Activated naive CD8-positive, alpha-beta T cell treated with anti-CD3 and anti-CD28 coated beads, Interleukin-2, amount 10 ng/mL, durations not matched to agents 7 days and 5 days (primary cell): ENCODE measurements around the gene CCR5AS.
"Not testable (repeated sequence)": the region's sequence is repeated elsewhere in the genome, so short reads cannot be mapped to it uniquely, and the experiment has no call there.

Source experiments
- ATAC-seq: fragments of 150-1000 bp; cut with Tn5 transposase; one replicate; pipeline ENCODE4 v1.10.0; 2021; ENCODE audit warnings: low read depth, moderate library complexity
- POLR2A ChIA-PET: fragments of 350-600 bp; sonication (Branson Sonifier 250); formaldehyde crosslinking; loops from one replicate; lab custom pipeline; 2021; ENCODE audit warnings: antibody characterized with exemption; lab: Charles Lee
- DNase-seq: peaks from one replicate; pipeline ENCODE4 v3.0.0; 2021
- H3K27ac Mint-ChIP-seq: one replicate; pipeline ENCODE4 v1.8.0; 2022; ENCODE audit warnings: mild to moderate bottlenecking, mixed read lengths
- H3K27me3 Mint-ChIP-seq: one replicate; pipeline ENCODE4 v1.8.0; 2022; ENCODE audit warnings: mild to moderate bottlenecking, moderate library complexity, mixed read lengths
- H3K36me3 Mint-ChIP-seq: one replicate; pipeline ENCODE4 v1.8.0; 2021; ENCODE audit warnings: mild to moderate bottlenecking, mixed read lengths
- H3K4me1 Mint-ChIP-seq: one replicate; pipeline ENCODE4 v1.8.0; 2021; ENCODE audit warnings: mixed read lengths
- H3K4me3 Mint-ChIP-seq: one replicate; pipeline ENCODE4 v1.8.0; 2022; ENCODE audit warnings: mild to moderate bottlenecking, moderate library complexity, mixed read lengths
- H3K9me3 Mint-ChIP-seq: one replicate; pipeline ENCODE4 v1.8.0; 2021; ENCODE audit warnings: mixed read lengths

Gene CCR5AS

DNA sequence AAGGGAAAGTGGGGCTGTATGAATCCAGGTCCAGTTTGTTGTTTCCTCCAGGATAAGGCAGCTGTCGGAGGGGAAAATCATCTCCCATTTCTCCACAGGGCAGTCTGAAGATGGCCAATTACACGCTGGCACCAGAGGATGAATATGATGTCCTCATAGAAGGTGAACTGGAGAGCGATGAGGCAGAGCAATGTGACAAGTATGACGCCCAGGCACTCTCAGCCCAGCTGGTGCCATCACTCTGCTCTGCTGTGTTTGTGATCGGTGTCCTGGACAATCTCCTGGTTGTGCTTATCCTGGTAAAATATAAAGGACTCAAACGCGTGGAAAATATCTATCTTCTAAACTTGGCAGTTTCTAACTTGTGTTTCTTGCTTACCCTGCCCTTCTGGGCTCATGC, 1.1 kb upstream of the CCR5AS start:
- ATAC-seq, result no peak
- Mint-ChIP-seq H3K36me3 (peaks cover 18% of the 10 kb centered on the region), H3K4me3 (peak overlapping the region; percentile 89), H3K4me1 (peaks cover 35% of the 10 kb centered on the region), H3K9me3 (peaks cover 3% of the 10 kb centered on the region), H3K27ac (peak overlapping the region; percentile 94), H3K27me3 (peaks cover 6% of the 10 kb centered on the region)
- POLR2A ChIA-PET, result interaction anchor here (0.6 to 4.7 kb wide), 6 partner anchors 8 to 1692 kb away, joined by 3 to 30 read pairs (median 4); no protein-coding TSS in a partner anchor
- no peak for DNase-seq

DNA sequence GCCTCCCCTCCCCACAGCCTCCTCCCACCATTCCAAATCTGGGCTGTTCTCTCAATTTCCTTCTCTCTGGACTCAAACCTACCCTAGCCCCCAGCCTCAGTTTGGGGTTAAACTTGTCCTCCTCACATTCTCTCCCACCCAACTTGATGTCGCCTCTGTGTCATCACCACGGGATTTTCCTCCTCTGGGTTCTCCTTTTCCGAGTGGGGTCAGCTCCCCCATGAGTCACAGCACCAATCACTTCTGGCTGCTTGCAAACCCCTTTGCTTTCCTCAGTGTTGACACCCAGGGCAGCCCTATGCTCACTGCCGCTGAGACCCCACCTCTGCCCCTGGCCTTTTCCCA, 451 bp downstream of the CCR5AS start:
- Mint-ChIP-seq H3K4me1 (peaks cover 35% of the 10 kb centered on the region), H3K27me3 (peaks cover 17% of the 10 kb centered on the region), H3K36me3 (peaks cover 18% of the 10 kb centered on the region), H3K27ac (peak overlapping the region; percentile 94), H3K9me3 (peaks cover 5% of the 10 kb centered on the region), H3K4me3 (peak overlapping the region; percentile 89)
- POLR2A ChIA-PET, result interaction anchor here (1.0 to 4.7 kb wide), 5 partner anchors 9 to 193 kb away, joined by 3 to 30 read pairs (median 4); no protein-coding TSS in a partner anchor
- ATAC-seq (no peak), DNase-seq (no peak)

DNA sequence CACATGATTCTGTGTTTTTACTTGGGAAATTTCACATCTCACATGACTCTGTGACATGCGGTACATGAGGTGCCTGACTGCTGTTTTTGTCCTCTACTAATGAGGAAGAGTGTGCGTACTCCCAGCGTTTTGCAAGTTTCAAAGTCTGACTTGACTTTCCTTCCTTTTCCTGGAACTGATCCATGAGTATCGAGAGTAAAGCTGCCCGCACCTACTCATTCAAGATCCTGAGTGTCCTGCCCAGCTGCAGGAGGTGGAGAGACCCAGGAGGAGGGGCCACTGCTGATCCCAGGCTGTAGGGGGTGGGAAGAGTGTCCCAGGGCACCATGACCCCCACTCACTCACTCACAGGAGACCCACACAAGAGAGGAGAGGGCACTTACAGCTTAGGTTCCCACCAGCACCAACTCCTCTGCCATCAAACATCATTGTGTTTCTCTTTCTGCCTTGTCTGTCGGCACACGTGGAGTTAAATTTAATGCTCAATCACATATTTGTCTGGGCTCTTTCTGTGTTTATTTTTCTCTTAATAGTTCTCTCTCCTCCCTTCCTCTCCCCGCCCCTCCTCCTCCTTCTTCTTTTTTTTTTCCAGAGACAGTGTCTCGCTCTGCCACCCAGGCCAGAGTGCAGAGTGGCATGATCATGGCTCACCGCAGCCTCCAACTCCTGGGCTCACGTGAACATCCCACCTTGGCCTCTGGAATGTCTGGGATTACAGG, 1.4 kb downstream of the CCR5AS start:
- POLR2A ChIA-PET, result no interaction called here
- peaks cover 17% of the 10 kb centered on the region for H3K27me3 Mint-ChIP-seq
- H3K36me3 Mint-ChIP-seq, result peaks cover 18% of the 10 kb centered on the region
- peaks cover 5% of the 10 kb centered on the region for H3K9me3 Mint-ChIP-seq
- no peak overlapping the region for H3K4me3 Mint-ChIP-seq
- H3K4me1 Mint-ChIP-seq, result peaks cover 35% of the 10 kb centered on the region
- no peak for DNase-seq
- no peak overlapping the region for H3K27ac Mint-ChIP-seq
- no peak for ATAC-seq

DNA sequence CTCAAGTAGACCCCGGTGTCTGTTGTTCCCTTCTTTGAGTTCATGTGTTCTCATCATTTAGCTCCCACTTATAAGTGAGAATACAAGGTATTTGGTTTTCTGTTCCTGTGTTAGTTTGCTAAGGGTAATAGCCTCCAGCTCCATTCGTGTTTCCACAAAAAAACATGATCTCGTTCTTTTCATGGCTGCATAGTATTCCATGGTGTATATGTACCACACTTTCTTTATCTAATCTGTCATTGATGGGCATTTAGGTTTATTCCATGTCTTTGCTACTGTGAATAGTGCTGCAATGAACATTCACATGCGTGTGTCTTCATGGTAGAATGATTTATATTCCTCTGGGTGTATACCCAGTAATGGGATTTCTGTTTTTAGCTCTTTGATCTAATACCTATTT, 4.0 kb downstream of the CCR5AS start:
- H3K9me3 Mint-ChIP-seq, H3K27ac Mint-ChIP-seq, ATAC-seq, DNase-seq, H3K36me3 Mint-ChIP-seq, POLR2A ChIA-PET, H3K4me3 Mint-ChIP-seq: not testable (repeated sequence)
- peaks cover 17% of the 10 kb centered on the region for H3K27me3 Mint-ChIP-seq
- peaks cover 14% of the 10 kb centered on the region for H3K4me1 Mint-ChIP-seq

DNA sequence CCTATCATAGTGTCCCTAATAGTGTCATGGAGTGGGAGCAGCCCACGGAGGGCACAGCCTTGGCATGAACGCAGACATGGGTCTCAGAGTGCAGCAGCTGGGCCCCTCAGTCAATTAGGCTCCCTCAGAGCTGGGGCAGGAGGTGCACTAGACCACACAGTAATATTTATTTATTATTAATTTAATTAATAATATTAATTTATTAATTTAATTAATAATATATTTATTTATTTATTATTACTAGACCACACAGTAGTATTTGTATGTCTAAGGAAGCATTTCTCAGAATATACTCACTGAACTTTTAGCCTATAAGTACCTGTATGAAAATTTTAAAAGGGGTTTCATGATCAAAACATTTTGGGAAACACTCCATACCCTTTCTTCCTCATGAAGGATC, 5.3 kb downstream of the CCR5AS start:
- H3K4me1 Mint-ChIP-seq, result peaks cover 14% of the 10 kb centered on the region
- no peak for ATAC-seq
- H3K27ac Mint-ChIP-seq, result no peak overlapping the region
- peaks cover 2% of the 10 kb centered on the region for H3K36me3 Mint-ChIP-seq
- POLR2A ChIA-PET, result no interaction called here
- peaks cover 17% of the 10 kb centered on the region for H3K27me3 Mint-ChIP-seq
- peaks cover 8% of the 10 kb centered on the region for H3K9me3 Mint-ChIP-seq
- no peak overlapping the region for H3K4me3 Mint-ChIP-seq
- no peak for DNase-seq

DNA sequence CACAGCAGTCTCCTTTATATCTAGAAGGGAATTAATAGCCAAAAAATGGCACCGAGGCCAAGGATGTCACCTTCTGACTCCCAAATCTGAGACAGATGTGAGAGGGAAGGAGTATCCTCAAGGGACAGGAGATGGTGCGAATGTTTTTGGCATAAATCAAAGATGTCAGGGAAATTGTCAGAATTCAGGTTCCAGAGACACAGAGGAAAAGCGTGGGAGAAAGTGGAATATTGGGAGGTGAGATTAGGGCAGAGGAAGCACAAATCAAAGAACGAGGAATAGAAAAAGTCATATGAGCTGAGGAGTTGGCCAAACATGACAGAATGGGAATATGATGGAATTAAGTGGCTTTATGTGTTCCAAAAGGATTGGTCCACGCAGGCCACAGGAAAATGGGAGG, 6.0 kb downstream of the CCR5AS start:
- peaks cover 2% of the 10 kb centered on the region for H3K36me3 Mint-ChIP-seq
- H3K27ac Mint-ChIP-seq, result no peak overlapping the region
- ATAC-seq (no peak), DNase-seq (no peak)
- H3K4me1 Mint-ChIP-seq, result peaks cover 18% of the 10 kb centered on the region
- POLR2A ChIA-PET, result no interaction called here
- H3K4me3 Mint-ChIP-seq, result no peak overlapping the region
- H3K9me3 Mint-ChIP-seq, result peaks cover 8% of the 10 kb centered on the region
- H3K27me3 Mint-ChIP-seq, result peaks cover 17% of the 10 kb centered on the region

DNA sequence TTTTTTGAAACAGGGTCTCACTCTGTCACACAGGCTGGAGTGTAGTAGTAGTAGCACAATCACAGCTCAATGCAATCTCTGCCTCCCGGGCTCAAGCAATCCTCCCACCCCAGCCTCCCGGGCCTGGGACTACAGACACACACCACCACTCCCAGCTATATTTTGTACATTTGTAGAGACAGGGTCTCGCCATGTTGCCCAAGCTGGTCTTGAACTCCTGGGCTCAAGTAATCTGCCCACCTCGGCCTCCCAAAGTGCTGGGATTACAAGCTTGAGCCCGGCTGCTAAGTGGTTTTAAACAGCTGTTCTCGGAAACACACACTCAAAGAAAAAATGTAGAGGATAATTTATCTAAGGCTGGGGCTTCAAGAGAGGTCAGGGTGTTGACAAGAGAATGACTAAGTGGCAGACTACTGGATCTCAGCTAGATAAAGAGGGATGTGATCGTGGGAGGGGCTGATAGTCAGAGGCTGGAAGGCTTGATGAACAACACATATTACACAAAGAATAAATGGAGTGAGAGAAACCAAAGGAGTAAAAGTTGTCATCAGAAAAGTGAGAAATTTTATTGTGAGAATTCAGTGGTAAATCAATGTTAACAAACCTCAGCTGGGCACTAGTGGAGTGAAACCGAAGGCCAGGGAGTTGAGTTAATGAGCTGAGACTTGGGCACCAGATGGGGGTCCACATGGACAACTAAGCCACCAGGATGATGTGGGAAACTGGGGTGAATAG, 6.7 kb downstream of the CCR5AS start:
- H3K27me3 Mint-ChIP-seq, result peaks cover 17% of the 10 kb centered on the region
- H3K4me3 Mint-ChIP-seq, result no peak overlapping the region
- H3K4me1 Mint-ChIP-seq, result peaks cover 23% of the 10 kb centered on the region
- no peak for DNase-seq
- peaks cover 8% of the 10 kb centered on the region for H3K9me3 Mint-ChIP-seq
- H3K27ac Mint-ChIP-seq, result no peak overlapping the region
- peaks cover 2% of the 10 kb centered on the region for H3K36me3 Mint-ChIP-seq
- ATAC-seq, result peak; percentile 10
- POLR2A ChIA-PET, result interaction anchor here (0.9 to 1.3 kb wide), 2 partner anchors 15 to 26 kb away, joined by 3 to 4 read pairs; no protein-coding TSS in a partner anchor

DNA sequence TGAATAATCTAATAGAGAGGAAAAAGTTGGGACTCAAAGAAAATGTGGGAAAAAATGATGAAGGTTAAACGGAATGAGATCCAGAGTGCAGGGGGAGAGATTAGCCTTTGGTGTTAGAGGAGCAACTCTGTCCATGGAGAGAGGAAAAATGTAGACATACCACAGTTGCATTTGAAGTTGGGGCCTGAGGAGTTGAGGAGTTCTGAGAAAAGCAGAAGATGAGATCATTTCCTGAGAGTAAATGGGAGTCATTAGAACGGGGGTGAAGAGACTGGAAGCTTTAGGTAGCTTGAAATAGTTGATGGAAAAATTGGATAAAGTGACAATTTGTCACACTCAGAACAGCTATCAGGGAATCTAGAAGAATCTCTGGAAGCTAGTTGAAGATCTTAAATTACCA, 7.3 kb downstream of the CCR5AS start:
- H3K9me3 Mint-ChIP-seq, result peaks cover 8% of the 10 kb centered on the region
- H3K27ac Mint-ChIP-seq, result no peak overlapping the region
- H3K27me3 Mint-ChIP-seq, result peaks cover 19% of the 10 kb centered on the region
- no peak overlapping the region for H3K4me3 Mint-ChIP-seq
- H3K4me1 Mint-ChIP-seq, result peaks cover 23% of the 10 kb centered on the region
- ATAC-seq (peak; percentile 38), DNase-seq (no peak)
- peaks cover 2% of the 10 kb centered on the region for H3K36me3 Mint-ChIP-seq
- POLR2A ChIA-PET, result interaction anchor here (0.9 to 1.3 kb wide), 2 partner anchors 15 to 27 kb away, joined by 3 to 4 read pairs; no protein-coding TSS in a partner anchor

DNA sequence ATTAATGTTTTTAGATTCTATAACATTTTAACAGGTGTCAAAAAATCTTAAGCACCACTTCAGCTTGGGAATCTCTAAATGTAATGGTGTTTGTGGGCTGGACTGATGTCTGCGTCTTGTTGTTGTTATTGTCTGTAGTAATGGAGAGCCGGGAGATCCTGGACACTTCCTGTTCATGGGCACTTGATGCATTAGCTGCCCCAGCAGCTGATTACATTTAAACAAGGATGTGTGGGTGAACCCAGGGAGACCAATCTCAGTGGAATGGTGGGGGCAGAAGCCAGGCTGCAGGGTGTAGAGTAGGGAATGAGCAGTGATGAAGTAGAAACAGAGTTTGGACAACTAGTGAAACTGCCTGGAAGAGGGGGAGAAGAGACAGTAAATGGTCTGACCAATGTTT, 7.8 kb downstream of the CCR5AS start:
- peaks cover 21% of the 10 kb centered on the region for H3K4me1 Mint-ChIP-seq
- no peak overlapping the region for H3K27ac Mint-ChIP-seq
- H3K27me3 Mint-ChIP-seq, result peaks cover 20% of the 10 kb centered on the region
- no peak overlapping the region for H3K4me3 Mint-ChIP-seq
- ATAC-seq, result no peak
- POLR2A ChIA-PET, result interaction anchor here (0.9 to 1.3 kb wide), 2 partner anchors 16 to 27 kb away, joined by 3 to 4 read pairs; no protein-coding TSS in a partner anchor
- peaks cover 8% of the 10 kb centered on the region for H3K9me3 Mint-ChIP-seq
- no peak for DNase-seq
- H3K36me3 Mint-ChIP-seq, result peaks cover 2% of the 10 kb centered on the region

DNA sequence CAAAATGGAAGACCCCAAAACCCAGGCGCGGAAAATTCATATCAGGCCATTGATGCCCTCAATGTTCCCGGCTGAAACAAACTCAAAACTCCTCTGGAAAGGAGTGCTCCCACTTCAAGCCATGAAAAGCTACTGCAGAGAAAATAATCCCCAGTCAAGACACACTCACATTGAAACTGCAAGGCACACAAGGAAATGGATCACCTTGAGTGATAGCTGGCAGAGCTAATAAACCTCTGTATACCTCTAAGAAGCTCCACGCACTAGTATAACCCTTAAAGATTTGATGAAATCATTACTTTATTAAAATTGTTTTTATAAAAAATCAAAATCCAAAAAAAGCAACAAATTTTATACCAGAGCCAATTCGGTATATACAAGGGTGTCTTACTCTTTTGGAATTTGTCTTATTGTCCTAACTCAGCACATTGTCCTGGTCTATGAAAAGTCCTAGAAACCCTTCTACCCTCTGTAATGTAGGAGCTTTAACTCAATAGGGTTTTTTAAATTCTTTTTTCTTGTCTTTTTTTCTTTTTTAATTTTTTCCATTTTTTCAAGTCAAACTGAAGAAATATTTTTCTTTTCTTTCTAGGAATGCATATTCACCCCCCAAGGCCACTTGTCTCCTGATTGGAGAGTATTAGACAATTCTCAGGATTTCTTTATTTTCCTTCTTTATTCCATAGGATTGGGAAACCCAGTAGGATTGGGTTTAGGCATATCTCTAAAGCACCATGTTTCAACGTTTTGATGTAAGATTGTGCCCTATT, 8.5 kb downstream of the CCR5AS start:
- Mint-ChIP-seq H3K36me3 (peaks cover 2% of the 10 kb centered on the region), H3K27me3 (peaks cover 17% of the 10 kb centered on the region), H3K27ac (no peak overlapping the region), H3K4me1 (peaks cover 25% of the 10 kb centered on the region), H3K9me3 (peaks cover 8% of the 10 kb centered on the region), H3K4me3 (no peak overlapping the region)
- DNase-seq (no peak), ATAC-seq (no peak)
- POLR2A ChIA-PET, result interaction anchor here (1.2 kb wide), 1 partner anchor 8 kb away, joined by 4 read pairs; the partner anchor contains the start of genes CCR5AS and CCRL2

DNA sequence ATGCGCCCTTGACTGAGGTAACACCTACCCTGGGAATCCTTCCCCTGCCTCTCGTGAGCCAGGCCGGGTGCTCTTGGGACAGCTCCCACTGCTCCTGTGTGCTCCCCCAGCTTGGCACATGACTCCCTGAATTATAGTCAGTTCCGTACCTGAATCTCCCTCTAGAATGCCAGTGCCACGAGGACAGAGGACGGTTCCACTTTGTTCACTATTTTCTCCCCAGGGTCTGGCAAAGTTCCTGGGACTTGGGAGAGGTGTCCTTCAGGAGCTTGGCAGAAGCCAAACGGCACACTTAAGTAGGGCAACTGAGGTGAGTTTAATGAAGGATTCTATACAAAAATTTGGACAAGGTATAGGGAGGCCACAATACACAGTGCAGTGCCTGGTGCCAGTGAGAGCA, 9.8 kb downstream of the CCR5AS start:
- H3K4me3 Mint-ChIP-seq, result no peak overlapping the region
- H3K4me1 Mint-ChIP-seq, result peaks cover 25% of the 10 kb centered on the region
- ATAC-seq, result no peak
- H3K9me3 Mint-ChIP-seq, result peaks cover 3% of the 10 kb centered on the region
- H3K27ac Mint-ChIP-seq, result peak overlapping the region; percentile 52
- POLR2A ChIA-PET, result interaction anchor here (1.2 kb wide), 1 partner anchor 10 kb away, joined by 4 read pairs; the partner anchor contains the start of genes CCR5AS and CCRL2
- H3K36me3 Mint-ChIP-seq, result peaks cover 2% of the 10 kb centered on the region
- H3K27me3 Mint-ChIP-seq, result peaks cover 6% of the 10 kb centered on the region
- DNase-seq, result no peak

DNA sequence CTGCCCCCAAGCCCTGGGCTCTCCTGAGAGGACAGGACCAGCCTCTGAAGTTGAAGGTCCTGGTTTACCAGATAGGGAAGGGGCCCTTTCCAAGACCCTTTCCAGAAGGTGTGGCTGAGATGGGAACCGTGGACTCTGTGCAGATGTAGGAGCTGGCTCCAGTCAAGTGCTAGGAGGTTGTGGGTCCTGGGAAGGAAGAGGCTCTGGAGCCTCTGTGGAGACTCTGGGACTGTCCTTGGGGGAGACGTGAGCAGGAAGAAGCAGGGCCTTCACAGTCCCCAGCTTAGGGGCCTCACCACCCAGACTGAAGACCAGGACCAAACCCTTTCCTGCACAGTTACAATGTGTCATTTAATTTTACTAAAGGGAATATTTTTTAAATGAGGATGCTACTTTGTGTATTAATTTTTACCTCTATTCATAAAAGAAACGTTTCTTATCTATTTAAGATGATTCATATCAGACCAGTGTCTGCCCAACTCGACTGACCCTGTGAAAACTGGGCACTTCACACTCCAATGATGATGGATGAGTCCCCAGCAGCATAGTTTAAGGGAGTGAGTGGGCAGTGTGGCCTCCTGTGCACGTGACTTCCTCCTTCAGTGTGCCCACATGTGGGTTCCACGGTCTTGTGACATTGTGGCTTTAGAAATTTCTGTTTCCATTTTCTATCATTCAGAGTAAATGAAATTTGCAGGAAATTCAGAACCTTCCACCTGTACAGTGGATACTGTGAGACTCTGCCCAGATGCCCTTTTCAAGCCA, 10.9 kb downstream of the CCR5AS start:
- peak; percentile 44 for ATAC-seq
- Mint-ChIP-seq H3K4me3 (no peak overlapping the region), H3K36me3 (peaks cover 2% of the 10 kb centered on the region), H3K9me3 (peaks cover 3% of the 10 kb centered on the region), H3K4me1 (peaks cover 25% of the 10 kb centered on the region), H3K27ac (peak overlapping the region; percentile 26), H3K27me3 (peaks cover 3% of the 10 kb centered on the region)
- POLR2A ChIA-PET, result interaction anchor here (1.6 kb wide), 1 partner anchor 11 kb away, joined by 3 read pairs; the partner anchor contains the start of genes CCR5AS and CCRL2
- DNase-seq, result no peak
